Measurements from ENCODE around the gene ERBB3. TPM values are rescaled to one million over a fixed set of nuclear protein-coding genes. Genes with fewer than 3 reads are reported as not detected.

Gene ERBB3
- total and polyA plus RNA-seq, 2 of the 4 experiments (the other 2 are of a cell fraction): 1.4 to 2.2 TPM

DNA sequence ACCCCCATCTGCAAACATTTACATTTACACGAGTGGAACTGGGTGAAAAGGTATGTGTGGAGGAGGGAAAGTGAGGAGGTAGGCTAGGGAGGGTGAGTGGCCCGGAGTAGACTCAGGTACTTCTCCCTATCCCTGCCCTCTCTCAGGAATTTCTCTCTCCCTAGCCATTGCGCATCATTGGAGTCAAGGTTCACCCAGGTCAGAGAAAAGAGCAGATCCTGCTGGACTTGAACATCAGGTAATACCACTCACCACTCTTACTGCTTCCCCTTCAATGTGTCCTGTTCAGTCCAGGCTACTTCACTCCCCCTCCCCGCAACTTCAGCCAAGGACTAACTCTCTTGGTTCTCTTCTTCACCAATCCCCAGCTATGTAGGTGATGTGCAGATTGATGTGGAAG is 50.9 kb downstream of the ERBB3 start:
- no peak overlapping the region for H3K56ac ChIP-seq (ENCODE audit: extremely low read depth, insufficient read depth, low read length)
- no peak overlapping the region for H3K4ac ChIP-seq (ENCODE audit: low read depth, low read length)
- no peak overlapping the region for H3K27ac ChIP-seq (ENCODE audit: insufficient read depth, low read length)
- no peak overlapping the region for H3K18ac ChIP-seq (ENCODE audit: low read depth, low read length)
- H3K4me3 ChIP-seq (ENCODE audit: insufficient read depth, low read depth, low read length): no peak overlapping the region
- 100% methylated on average over 1 of the region's 4 CpGs; no CpG with 5 or more reads in 1 of the 2 experiments for WGBS, 2 experiments (ENCODE audit: extremely low coverage in 2 of 2, insufficient read length in 1 of 2)
- no peak overlapping the region for H3K14ac ChIP-seq (replicated peaks; ENCODE audit: low read depth, low read length)
- H4K8ac ChIP-seq (ENCODE audit: low read depth in 2 of 2, low read length in 2 of 2): no peak overlapping the region
- TF ChIP-seq NFE2L2 (IDR thresholded peaks at IDR 0.05; ENCODE audit: low read depth, low read length): no peak
- no peak overlapping the region for H2BK20ac ChIP-seq (ENCODE audit: low read depth, low read length)
- no peaks in the 10 kb centered on the region for H4K20me1 ChIP-seq (ENCODE audit: insufficient read depth, low read length)
- no TSS peak for BruUV-seq (replicated peaks)
- H3K4me1 ChIP-seq (ENCODE audit: control insufficient read depth, insufficient read depth, low read length): peaks cover 6% of the 10 kb centered on the region; the same call in 1 of the 2 replicates
- no peak overlapping the region for H4K5ac ChIP-seq (ENCODE audit: low read depth, low read length)
- intact Hi-C loops (cut with micrococcal nuclease): no loop called here
- H2AFZ ChIP-seq (replicated peaks; ENCODE audit: low read length, poor library complexity): no peak overlapping the region
- ChIA-PET POLR2A (ENCODE audit: unreplicated experiment) (no interaction called here), CTCF (no interaction called here)
- peaks cover 39% of the 10 kb centered on the region for H3K36me3 ChIP-seq (ENCODE audit: control insufficient read depth, insufficient read depth, low read length)
- ATAC-seq (ENCODE audit: low read depth) (no peak), DNase-seq (no peak)
- H2AK5ac ChIP-seq (ENCODE audit: low read depth, low read length): 0 out of 2 replicates have a peak overlapping the region, but pooled peaks have one; percentile 9
- H3K9me1 ChIP-seq (ENCODE audit: insufficient read depth, low read length): no peaks in the 10 kb centered on the region
- dilution Hi-C loops (cut with HindIII; ENCODE audit: low sequenced_read_pairs, unreplicated experiment): no loop called here
- no peak overlapping the region for H3K9ac ChIP-seq (ENCODE audit: low read depth, low read length)
- peaks cover 44 to 68% of the 10 kb centered on the region in 2 experiments for H3K79me1 ChIP-seq (ENCODE audit: low read depth in 1 of 2, low read length in 2 of 2)
- peak overlapping the region; percentile 77 for H2AK9ac ChIP-seq (replicated peaks; ENCODE audit: low read depth, low read length, poor library complexity)
- H2BK120ac ChIP-seq (ENCODE audit: low read depth, low read length): no peak overlapping the region
- H3K4me2 ChIP-seq (ENCODE audit: low read depth, low read length): no peak overlapping the region
- in situ Hi-C loops (cut with MboI; ENCODE audit: low sequenced_read_pairs): no loop called here
- no peaks in the 10 kb centered on the region for H3K9me3 ChIP-seq (ENCODE audit: control insufficient read depth, insufficient read depth, low read length)
- H2BK15ac ChIP-seq (ENCODE audit: low read depth, low read length): no peak overlapping the region
- no peak overlapping the region for H2BK5ac ChIP-seq (ENCODE audit: low read depth, low read length, poor library complexity, severe bottlenecking)
- H4K91ac ChIP-seq (ENCODE audit: insufficient read depth, low read depth, low read length): no peak overlapping the region
- H3K27me3 ChIP-seq (ENCODE audit: control insufficient read depth, insufficient read depth, low read length): no peaks in the 10 kb centered on the region
- H3K23ac ChIP-seq (ENCODE audit: low read depth, low read length): no peak overlapping the region

All from IMR-90 (cell line).